GM19328 (cell line): ENCODE measurements around the gene VWA7.

Experiments used
- ATAC-seq: cut with Tn5 transposase; IDR thresholded peaks from one replicate; pipeline ENCODE4 v1.9.1; 2021; ENCODE audit warnings: mild to moderate bottlenecking, moderate library complexity; ENCODE audit not compliant: unreplicated experiment

Gene VWA7

DNA sequence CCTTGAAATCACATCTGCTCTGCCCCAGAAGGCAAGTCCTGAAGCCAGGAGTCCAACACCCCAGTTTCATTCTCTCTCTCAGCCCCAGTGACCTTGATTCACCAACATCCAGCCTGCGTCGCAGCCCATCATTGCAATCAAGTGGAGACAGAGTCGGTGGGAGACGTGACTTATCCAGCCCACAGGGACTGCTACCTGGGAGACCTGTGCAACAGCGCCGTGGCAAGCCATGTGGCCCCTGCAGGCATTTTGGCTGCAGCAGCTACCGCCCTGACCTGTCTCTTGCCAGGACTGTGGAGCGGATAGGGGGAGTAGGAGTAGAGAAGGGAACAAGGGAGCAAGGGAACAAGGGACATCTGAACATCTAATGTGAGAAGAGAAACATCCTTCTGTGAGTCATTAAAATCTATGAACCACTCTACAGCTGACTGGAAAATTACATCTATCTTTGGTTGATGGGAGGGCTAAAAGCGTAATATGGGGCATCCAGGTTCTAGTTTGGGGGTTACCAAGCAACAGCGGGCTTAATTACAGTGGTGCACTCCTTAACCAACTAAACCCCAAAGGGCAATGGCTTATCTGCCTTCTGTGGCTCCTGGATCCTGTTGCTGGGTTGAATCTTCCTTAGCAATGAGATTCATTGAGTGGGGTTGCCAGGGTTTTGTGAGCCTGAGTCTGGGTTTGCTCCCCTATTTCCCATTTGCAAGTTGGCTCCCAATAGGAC lies 59.5 kb downstream of the VWA7 start:
- ATAC-seq, result no peak
